Aorta (tissue), 5 donors: ENCODE data around the gene POLA1. TPM values are rescaled to one million over a fixed set of nuclear protein-coding genes. Genes with fewer than 3 reads are reported as not detected.

Source experiments
- ATAC-seq: fragments of 200-7000 bp; cut with Tn5 transposase; one replicate; pipeline ENCODE4 v1.9.1; 2022; ENCODE audit warnings: moderate library complexity; ENCODE audit not compliant: low FRiP score
- DNase-seq, 2 donors: peaks; one replicate each; pipeline ENCODE4 v3.0.0-alpha.2; 2020
- H3K27ac ChIP-seq, 2 donors: one replicate each; pipeline ENCODE4 v1.5.1; 2013; ENCODE audit warnings: low read length in 2 of 2, mild to moderate bottlenecking in 2 of 2, moderate library complexity in 2 of 2, control low read depth in 1 of 2, inconsistent platforms in 1 of 2, low read depth in 1 of 2
- H3K27me3 ChIP-seq, 2 donors: one replicate each; pipeline ENCODE4 v1.6.1; 2013; ENCODE audit warnings: control low read depth in 1 of 2, low read length in 1 of 2, mild to moderate bottlenecking in 1 of 2, moderate library complexity in 1 of 2; ENCODE audit not compliant: insufficient read depth in 2 of 2, control insufficient read depth in 1 of 2
- H3K36me3 ChIP-seq, 2 donors: one replicate each; pipeline ENCODE4 v1.6.1; 2013; ENCODE audit warnings: control low read depth in 1 of 2, low read length in 1 of 2, mild to moderate bottlenecking in 1 of 2; ENCODE audit not compliant: insufficient read depth in 2 of 2, control insufficient read depth in 1 of 2
- H3K4me1 ChIP-seq, 2 donors: one replicate each; pipeline ENCODE4 v1.6.1; 2013; ENCODE audit warnings: low read length in 2 of 2, control low read depth in 1 of 2, mild to moderate bottlenecking in 1 of 2, moderate library complexity in 1 of 2; ENCODE audit not compliant: insufficient read depth in 2 of 2, control insufficient read depth in 1 of 2
- H3K4me3 ChIP-seq, 2 donors: one replicate each; pipeline ENCODE4 v1.5.1; 2013; ENCODE audit warnings: low read length in 2 of 2, control low read depth in 1 of 2, mild to moderate bottlenecking in 1 of 2
- H3K9me3 ChIP-seq: one replicate; pipeline ENCODE4 v1.6.1; 2013; ENCODE audit warnings: mild to moderate bottlenecking, low read length; ENCODE audit not compliant: control insufficient read depth
- WGBS, 2 donors: extraction: QIAGEN DNeasy Blood & Tissue Kit; methylation state at CpG; one replicate each; pipeline ENCODE4 v1.1.7; 2013; 5-methylcytosine and 5-hydroxymethylcytosine counted together
- intact Hi-C, 2 donors: fragments of 100-400 bp; cut with DNase I; formaldehyde crosslinking; loops; one replicate each; pipeline versions ENCODE4 v1.14.2 to v1.15.0; 2022
- polyA plus RNA-seq, 2 donors: library from polyadenylated mRNA; stranded (reverse); fragments of 200-250 nt; gene quantifications; one replicate each; pipeline ENCODE4 v1.2.3, GENCODE V29; 2013
- total RNA-seq, 2 donors: library from RNA; stranded (reverse); fragmentation: NEBNext Ultra II Directional; extraction: Animal tissue kit (Norgen Biotek cat#: 25700); gene quantifications; one replicate each; pipeline ENCODE4 v1.2.1, GENCODE V29; 2021
- donor health status: healthy with polysubstance abuse.
- donor health status: Bipolar disorder and iron deficiency.
- donor health status: DM: no; HTN: no; CAD: no.
- donor health status: DM: no; HTN: no; CAD: no.
- donor health status: DM: yes; HTN: yes; CAD: no.

The POLA1 gene
- total and polyA plus RNA-seq, 4 donors, result 1.6 to 15.6 (median 6.7) TPM

- no peaks in the 10 kb centered on the region for H3K36me3 ChIP-seq
- H3K4me1 ChIP-seq, result no peaks in the 10 kb centered on the region
- intact Hi-C loops, result no loop called here
- H3K27me3 ChIP-seq, result no peaks in the 10 kb centered on the region
- H3K27ac ChIP-seq, result no peak overlapping the region
- no peaks in the 10 kb centered on the region for H3K9me3 ChIP-seq
- DNase-seq (no peak), ATAC-seq (no peak)
- WGBS, 2 donors, result 67 to 81% methylated on average over 3 of the region's 3 CpGs
- no peak overlapping the region for H3K4me3 ChIP-seq
Measured at GRCh38 chrX:24728530-24728929, 34.8 kb downstream of the POLA1 start.

GRCh38 chrX:24732766-24733500, 39.2 kb downstream of the POLA1 start:
- intact Hi-C loops, result no loop called here

DNA sequence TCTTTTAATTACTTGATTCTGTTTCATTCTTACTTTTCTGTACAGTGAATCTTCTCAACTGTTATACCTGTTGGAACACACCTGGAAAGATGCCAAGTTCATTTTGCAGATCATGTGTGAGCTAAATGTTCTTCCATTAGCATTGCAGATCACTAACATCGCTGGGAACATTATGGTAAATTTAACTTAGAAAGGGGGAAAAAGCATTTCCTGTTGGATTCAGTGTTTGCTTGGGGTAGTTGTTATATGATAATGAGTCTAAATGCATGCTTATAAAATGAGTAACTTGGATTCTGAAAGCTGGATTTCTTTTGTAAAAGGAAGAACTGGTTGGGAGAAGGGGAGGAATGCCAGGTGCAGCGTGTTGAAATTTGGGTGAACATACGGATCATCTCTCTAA, 47.6 kb downstream of the POLA1 start:
- DNase-seq, result no peak
- Histone ChIP-seq H3K9me3 (no peaks in the 10 kb centered on the region), H3K27ac (no peak overlapping the region), H3K27me3 (no peaks in the 10 kb centered on the region), H3K4me1 (no peaks in the 10 kb centered on the region), H3K4me3 (no peak overlapping the region), H3K36me3 (no peaks in the 10 kb centered on the region)
- WGBS, 2 donors, result 63 to 90% methylated on average over 3 of the region's 3 CpGs
- no peak for ATAC-seq
- intact Hi-C loops, result no loop called here

More at GRCh38 chrX:24732766-24733500, 39.2 kb downstream of the POLA1 start:
- no peak for ATAC-seq
- 89 to 91% methylated on average over 6 of the region's 6 CpGs for WGBS, 2 donors
- no peaks in the 10 kb centered on the region for H3K27me3 ChIP-seq
- no peak for DNase-seq
- no peaks in the 10 kb centered on the region for H3K9me3 ChIP-seq
- no peaks in the 10 kb centered on the region for H3K4me1 ChIP-seq
- H3K27ac ChIP-seq, result no peak overlapping the region
- no peak overlapping the region for H3K4me3 ChIP-seq
- H3K36me3 ChIP-seq, result no peaks in the 10 kb centered on the region

DNA sequence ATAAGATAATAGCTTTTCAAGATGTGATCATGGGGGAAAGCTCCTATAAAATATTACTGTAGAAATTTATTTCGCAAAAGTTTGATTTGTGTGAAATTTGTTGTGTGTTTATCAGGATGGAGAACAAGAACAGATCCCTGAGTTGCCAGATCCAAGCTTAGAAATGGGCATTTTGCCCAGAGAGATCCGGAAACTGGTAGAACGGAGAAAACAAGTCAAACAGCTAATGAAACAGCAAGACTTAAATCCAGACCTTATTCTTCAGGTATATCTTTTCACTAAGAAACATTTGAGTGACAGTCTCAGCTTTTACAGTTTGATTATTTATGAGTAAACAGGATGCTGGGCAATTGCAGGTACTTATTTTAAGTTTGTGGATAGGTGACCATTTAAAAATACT, 54.5 kb downstream of the POLA1 start:
- DNase-seq (no peak), ATAC-seq (no peak)
- Histone ChIP-seq H3K4me3 (no peak overlapping the region), H3K4me1 (no peaks in the 10 kb centered on the region), H3K27me3 (no peaks in the 10 kb centered on the region), H3K36me3 (no peaks in the 10 kb centered on the region), H3K27ac (no peak overlapping the region), H3K9me3 (no peaks in the 10 kb centered on the region)
- intact Hi-C loops, result no loop called here
- WGBS, 2 donors, result 74 to 75% methylated on average over 3 of the region's 3 CpGs

DNA sequence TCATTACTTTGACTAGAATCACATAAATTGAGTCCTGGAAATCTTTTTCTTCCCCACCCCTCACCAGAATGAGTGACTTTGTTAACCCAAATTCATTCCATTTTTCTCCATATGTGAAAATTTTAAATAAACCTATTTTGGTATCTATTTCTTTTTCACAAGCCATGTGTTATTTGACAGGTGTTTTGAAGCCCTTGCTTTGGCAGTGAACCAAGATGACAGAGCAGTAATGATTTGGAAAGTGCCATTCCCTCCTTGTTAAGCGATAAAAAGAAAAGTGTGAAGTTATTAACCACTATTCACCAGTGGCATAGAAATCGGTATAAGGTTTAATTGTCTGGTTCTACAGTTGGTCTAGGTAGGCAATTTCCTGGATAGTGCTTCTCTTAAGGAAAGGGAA, 66.1 kb downstream of the POLA1 start:
- intact Hi-C loops, result no loop called here

DNA sequence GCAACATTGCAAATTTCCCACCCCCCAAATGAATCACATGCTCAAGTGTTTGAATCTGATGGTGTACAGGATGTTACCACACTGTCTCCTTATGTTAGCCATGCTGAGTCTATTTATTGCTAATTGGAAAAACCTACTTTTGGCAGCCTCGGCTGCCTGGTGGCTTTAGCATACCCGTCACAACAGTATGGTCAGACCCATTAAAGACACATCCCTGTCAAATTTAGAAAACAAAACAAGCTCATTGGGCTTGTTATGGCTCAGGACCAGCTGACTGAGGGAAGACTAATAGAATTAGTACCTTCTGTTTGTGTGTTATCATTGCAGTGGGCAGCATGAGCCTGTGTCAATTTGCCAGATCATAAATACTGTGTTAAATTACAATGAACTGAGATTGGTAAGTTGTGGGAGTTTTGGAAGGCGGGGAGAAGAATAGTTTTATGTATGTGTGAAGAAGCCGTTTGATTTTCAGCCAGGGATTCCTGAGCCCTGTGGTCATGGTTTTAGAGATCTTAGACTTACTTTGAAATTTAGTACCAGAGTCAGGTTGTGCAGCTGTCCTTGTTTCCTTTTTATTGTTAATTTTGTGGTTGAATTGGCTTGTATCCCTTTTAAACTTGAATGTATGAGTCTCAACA, 66.8 kb downstream of the POLA1 start:
- ATAC-seq (no peak), DNase-seq (no peak)
- H3K27me3 ChIP-seq, result no peaks in the 10 kb centered on the region
- intact Hi-C loops, result no loop called here
- H3K4me3 ChIP-seq, result no peak overlapping the region
- no peaks in the 10 kb centered on the region for H3K9me3 ChIP-seq
- no peaks in the 10 kb centered on the region for H3K36me3 ChIP-seq
- H3K4me1 ChIP-seq, result no peaks in the 10 kb centered on the region
- no peak overlapping the region for H3K27ac ChIP-seq
- 58 to 65% methylated on average over 4 of the region's 4 CpGs for WGBS, 2 donors

More for the DNA sequence above, 66.1 kb downstream of the POLA1 start:
- no peak for ATAC-seq
- WGBS, 2 donors, result 83 to 96% methylated on average over 2 of the region's 2 CpGs
- Histone ChIP-seq H3K27me3 (no peaks in the 10 kb centered on the region), H3K4me3 (no peak overlapping the region), H3K4me1 (no peaks in the 10 kb centered on the region), H3K27ac (no peak overlapping the region), H3K9me3 (no peaks in the 10 kb centered on the region), H3K36me3 (no peaks in the 10 kb centered on the region)
- no peak for DNase-seq

DNA sequence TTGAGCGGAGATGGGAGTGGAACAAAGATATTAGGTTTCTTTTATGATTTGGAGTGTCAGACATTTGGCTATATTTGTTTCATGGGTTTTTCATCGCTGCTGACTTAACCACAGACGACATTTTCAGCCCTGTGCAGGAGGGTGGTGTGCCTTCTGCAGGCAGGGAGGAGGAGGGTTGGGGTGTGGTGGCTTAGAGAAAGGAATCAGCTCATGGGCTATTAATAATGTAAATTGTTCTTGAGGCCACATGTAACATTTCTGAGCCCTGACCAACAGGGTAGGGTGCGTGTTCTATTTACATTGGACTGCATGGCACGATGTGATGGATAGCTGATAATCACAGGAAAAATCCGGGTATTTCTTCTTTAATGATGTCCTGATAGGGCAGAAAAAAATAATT, 67.6 kb downstream of the POLA1 start:
- H3K27ac ChIP-seq, result no peak overlapping the region
- intact Hi-C loops, result no loop called here
- no peaks in the 10 kb centered on the region for H3K36me3 ChIP-seq
- ATAC-seq (no peak), DNase-seq (no peak)
- no peaks in the 10 kb centered on the region for H3K9me3 ChIP-seq
- WGBS, 2 donors, result 56 to 61% methylated on average over 6 of the region's 6 CpGs
- H3K27me3 ChIP-seq, result no peaks in the 10 kb centered on the region
- H3K4me3 ChIP-seq, result no peak overlapping the region
- H3K4me1 ChIP-seq, result no peaks in the 10 kb centered on the region

DNA sequence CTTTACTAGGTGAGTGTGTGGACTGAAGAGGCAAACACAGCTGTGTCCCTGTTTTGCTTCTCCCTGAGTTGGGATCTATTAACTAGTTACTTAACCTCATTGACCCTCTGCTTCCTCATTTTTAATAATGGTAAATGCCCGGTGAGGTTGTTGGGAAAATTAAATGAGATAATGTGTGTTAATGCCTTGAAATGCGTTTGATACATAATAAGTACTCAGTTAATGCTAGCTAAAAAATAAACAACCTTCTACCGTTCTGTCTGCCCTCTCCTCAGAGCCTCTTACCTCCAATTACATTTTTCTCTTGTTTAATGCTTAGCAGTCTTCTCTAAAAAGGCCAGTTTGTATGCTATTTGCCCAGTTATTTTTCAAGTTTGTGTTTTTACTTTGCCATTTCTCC, 70.3 kb downstream of the POLA1 start:
- 71 to 82% methylated on average over 3 of the region's 3 CpGs for whole genome bisulfite sequencing, 2 donors
- Histone ChIP-seq H3K27me3 (no peaks in the 10 kb centered on the region), H3K27ac (no peak overlapping the region), H3K4me3 (no peak overlapping the region), H3K4me1 (no peaks in the 10 kb centered on the region), H3K36me3 (no peaks in the 10 kb centered on the region), H3K9me3 (no peaks in the 10 kb centered on the region)
- DNase-seq (no peak), ATAC-seq (no peak)
- intact Hi-C loops, result no loop called here

DNA sequence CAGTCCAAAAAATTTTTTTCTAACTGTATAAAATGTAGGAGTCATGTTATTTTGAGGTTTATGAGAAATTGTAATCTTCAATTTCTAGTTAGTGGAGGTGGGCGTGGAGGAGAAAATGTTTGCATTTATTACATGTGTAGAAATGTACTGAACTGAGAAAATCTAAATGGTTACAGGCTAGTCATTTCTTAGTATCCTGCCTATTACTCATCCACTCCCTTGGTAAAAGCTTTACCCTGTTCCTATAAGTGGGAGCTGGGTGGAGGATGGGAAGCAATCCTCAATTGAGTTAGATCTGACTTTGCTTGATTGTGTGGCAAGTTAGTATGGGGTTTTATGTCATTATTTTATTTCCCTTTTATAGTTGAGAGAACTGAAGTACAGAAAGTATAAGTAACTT, 73.8 kb downstream of the POLA1 start:
- Histone ChIP-seq H3K4me1 (no peaks in the 10 kb centered on the region), H3K27ac (no peak overlapping the region), H3K4me3 (no peak overlapping the region), H3K9me3 (no peaks in the 10 kb centered on the region), H3K27me3 (no peaks in the 10 kb centered on the region), H3K36me3 (no peaks in the 10 kb centered on the region)
- intact Hi-C loops, result no loop called here
- DNase-seq, result no peak
- no peak for ATAC-seq
- 84 to 98% methylated on average over 1 of the region's 1 CpG for WGBS, 2 donors
